Measurements from ENCODE around the gene CD40LG.

- no peak for TF ChIP-seq POLR2A (IDR thresholded peaks at IDR 0.05; ENCODE audit: low read length)
- no peak for TF ChIP-seq GATA1 (IDR thresholded peaks at IDR 0.05; ENCODE audit: low read depth, low read length)
These were observed 2.9 kb downstream of the CD40LG start for GRCh38 chrX:136650811-136651210.
